ENCODE results near the gene MALAT1.
A peak's percentile ranks its signal among the peaks of the same experiment; 100 is the strongest.

MALAT1 gene

DNA sequence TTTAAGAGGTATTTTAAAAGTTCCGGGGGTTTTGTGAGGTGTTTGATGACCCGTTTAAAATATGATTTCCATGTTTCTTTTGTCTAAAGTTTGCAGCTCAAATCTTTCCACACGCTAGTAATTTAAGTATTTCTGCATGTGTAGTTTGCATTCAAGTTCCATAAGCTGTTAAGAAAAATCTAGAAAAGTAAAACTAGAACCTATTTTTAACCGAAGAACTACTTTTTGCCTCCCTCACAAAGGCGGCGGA lies 193 bp upstream of the MALAT1 start:
- Histone ChIP-seq H3K79me2 (peaks cover 46% of the 10 kb centered on the region), H3K27me3 (ENCODE audit: control insufficient read depth, insufficient read depth, low read length) (no peaks in the 10 kb centered on the region), H3K4me2 (ENCODE audit: low read length) (peak overlapping the region; percentile 75), H3K36me3 (ENCODE audit: control insufficient read depth, insufficient read depth, low read length) (peaks cover 30% of the 10 kb centered on the region), H2AFZ (peak overlapping the region; percentile 65), H3K27ac (peak overlapping the region; percentile 100), H3K4me1 (peaks cover 18% of the 10 kb centered on the region), H3K4me3 (ENCODE audit: low read depth, low read length) (peak overlapping the region; percentile 100), H3K9me3 (ENCODE audit: control insufficient read depth, low read length) (no peaks in the 10 kb centered on the region), H3K9ac (peak overlapping the region; percentile 82)
- TF ChIP-seq, protein P1, sequence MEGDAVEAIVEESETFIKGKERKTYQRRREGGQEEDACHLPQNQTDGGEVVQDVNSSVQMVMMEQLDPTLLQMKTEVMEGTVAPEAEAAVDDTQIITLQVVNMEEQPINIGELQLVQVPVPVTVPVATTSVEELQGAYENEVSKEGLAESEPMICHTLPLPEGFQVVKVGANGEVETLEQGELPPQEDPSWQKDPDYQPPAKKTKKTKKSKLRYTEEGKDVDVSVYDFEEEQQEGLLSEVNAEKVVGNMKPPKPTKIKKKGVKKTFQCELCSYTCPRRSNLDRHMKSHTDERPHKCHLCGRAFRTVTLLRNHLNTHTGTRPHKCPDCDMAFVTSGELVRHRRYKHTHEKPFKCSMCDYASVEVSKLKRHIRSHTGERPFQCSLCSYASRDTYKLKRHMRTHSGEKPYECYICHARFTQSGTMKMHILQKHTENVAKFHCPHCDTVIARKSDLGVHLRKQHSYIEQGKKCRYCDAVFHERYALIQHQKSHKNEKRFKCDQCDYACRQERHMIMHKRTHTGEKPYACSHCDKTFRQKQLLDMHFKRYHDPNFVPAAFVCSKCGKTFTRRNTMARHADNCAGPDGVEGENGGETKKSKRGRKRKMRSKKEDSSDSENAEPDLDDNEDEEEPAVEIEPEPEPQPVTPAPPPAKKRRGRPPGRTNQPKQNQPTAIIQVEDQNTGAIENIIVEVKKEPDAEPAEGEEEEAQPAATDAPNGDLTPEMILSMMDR (IDR thresholded peaks at IDR 0.05): no peak

DNA sequence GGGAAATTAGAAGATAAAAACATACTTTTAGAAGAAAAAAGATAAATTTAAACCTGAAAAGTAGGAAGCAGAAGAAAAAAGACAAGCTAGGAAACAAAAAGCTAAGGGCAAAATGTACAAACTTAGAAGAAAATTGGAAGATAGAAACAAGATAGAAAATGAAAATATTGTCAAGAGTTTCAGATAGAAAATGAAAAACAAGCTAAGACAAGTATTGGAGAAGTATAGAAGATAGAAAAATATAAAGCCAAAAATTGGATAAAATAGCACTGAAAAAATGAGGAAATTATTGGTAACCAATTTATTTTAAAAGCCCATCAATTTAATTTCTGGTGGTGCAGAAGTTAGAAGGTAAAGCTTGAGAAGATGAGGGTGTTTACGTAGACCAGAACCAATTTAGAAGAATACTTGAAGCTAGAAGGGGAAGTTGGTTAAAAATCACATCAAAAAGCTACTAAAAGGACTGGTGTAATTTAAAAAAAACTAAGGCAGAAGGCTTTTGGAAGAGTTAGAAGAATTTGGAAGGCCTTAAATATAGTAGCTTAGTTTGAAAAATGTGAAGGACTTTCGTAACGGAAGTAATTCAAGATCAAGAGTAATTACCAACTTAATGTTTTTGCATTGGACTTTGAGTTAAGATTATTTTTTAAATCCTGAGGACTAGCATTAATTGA lies 1.0 kb downstream of the MALAT1 start:
- TF ChIP-seq, protein P1 (IDR thresholded peaks at IDR 0.05): no peak
- Histone ChIP-seq H2AFZ (no peak overlapping the region), H3K4me1 (peaks cover 9% of the 10 kb centered on the region), H3K9ac (peak overlapping the region; percentile 99), H3K4me3 (ENCODE audit: low read depth, low read length) (peak overlapping the region; percentile 100), H3K4me2 (ENCODE audit: low read length) (peak overlapping the region; percentile 95), H3K36me3 (ENCODE audit: control insufficient read depth, insufficient read depth, low read length) (peaks cover 39% of the 10 kb centered on the region), H3K79me2 (peaks cover 57% of the 10 kb centered on the region), H3K27ac (peak overlapping the region; percentile 100), H3K27me3 (ENCODE audit: control insufficient read depth, insufficient read depth, low read length) (no peaks in the 10 kb centered on the region), H3K9me3 (ENCODE audit: control insufficient read depth, low read length) (no peaks in the 10 kb centered on the region)

DNA sequence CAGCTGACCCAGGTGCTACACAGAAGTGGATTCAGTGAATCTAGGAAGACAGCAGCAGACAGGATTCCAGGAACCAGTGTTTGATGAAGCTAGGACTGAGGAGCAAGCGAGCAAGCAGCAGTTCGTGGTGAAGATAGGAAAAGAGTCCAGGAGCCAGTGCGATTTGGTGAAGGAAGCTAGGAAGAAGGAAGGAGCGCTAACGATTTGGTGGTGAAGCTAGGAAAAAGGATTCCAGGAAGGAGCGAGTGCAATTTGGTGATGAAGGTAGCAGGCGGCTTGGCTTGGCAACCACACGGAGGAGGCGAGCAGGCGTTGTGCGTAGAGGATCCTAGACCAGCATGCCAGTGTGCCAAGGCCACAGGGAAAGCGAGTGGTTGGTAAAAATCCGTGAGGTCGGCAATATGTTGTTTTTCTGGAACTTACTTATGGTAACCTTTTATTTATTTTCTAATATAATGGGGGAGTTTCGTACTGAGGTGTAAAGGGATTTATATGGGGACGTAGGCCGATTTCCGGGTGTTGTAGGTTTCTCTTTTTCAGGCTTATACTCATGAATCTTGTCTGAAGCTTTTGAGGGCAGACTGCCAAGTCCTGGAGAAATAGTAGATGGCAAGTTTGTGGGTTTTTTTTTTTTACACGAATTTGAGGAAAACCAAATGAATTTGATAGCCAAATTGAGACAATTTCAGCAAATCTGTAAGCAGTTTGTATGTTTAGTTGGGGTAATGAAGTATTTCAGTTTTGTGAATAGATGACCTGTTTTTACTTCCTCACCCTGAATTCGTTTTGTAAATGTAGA lies 1.7 kb downstream of the MALAT1 start:
- TF ChIP-seq, protein P1 (IDR thresholded peaks at IDR 0.05): no peak
- H3K27me3 ChIP-seq (ENCODE audit: control insufficient read depth, insufficient read depth, low read length): no peaks in the 10 kb centered on the region
- H3K4me3 ChIP-seq (ENCODE audit: low read depth, low read length): peak overlapping the region; percentile 100
- no peaks in the 10 kb centered on the region for H3K9me3 ChIP-seq (ENCODE audit: control insufficient read depth, low read length)
- H3K4me2 ChIP-seq (ENCODE audit: low read length): peak overlapping the region; percentile 95
- H3K27ac ChIP-seq: peak overlapping the region; percentile 100
- H3K79me2 ChIP-seq: peaks cover 65% of the 10 kb centered on the region
- H3K36me3 ChIP-seq (ENCODE audit: control insufficient read depth, insufficient read depth, low read length): peaks cover 42% of the 10 kb centered on the region
- H2AFZ ChIP-seq: no peak overlapping the region
- peak overlapping the region; percentile 99 for H3K9ac ChIP-seq
- peaks cover 10% of the 10 kb centered on the region for H3K4me1 ChIP-seq

DNA sequence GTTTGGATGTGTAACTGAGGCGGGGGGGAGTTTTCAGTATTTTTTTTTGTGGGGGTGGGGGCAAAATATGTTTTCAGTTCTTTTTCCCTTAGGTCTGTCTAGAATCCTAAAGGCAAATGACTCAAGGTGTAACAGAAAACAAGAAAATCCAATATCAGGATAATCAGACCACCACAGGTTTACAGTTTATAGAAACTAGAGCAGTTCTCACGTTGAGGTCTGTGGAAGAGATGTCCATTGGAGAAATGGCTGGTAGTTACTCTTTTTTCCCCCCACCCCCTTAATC lies 2.3 kb downstream of the MALAT1 start:
- H3K9ac ChIP-seq: peak overlapping the region; percentile 99
- peak overlapping the region; percentile 100 for H3K4me3 ChIP-seq (ENCODE audit: low read depth, low read length)
- H3K4me1 ChIP-seq: peaks cover 11% of the 10 kb centered on the region
- H3K36me3 ChIP-seq (ENCODE audit: control insufficient read depth, insufficient read depth, low read length): peaks cover 43% of the 10 kb centered on the region
- peak overlapping the region; percentile 95 for H3K4me2 ChIP-seq (ENCODE audit: low read length)
- peak overlapping the region; percentile 100 for H3K27ac ChIP-seq
- no peak overlapping the region for H2AFZ ChIP-seq
- H3K9me3 ChIP-seq (ENCODE audit: control insufficient read depth, low read length): no peaks in the 10 kb centered on the region
- TF ChIP-seq, protein P1 (IDR thresholded peaks at IDR 0.05): no peak
- H3K79me2 ChIP-seq: peaks cover 70% of the 10 kb centered on the region
- no peaks in the 10 kb centered on the region for H3K27me3 ChIP-seq (ENCODE audit: control insufficient read depth, insufficient read depth, low read length)
